HepG2 (cell line): ENCODE data around the gene HOXA4. TPM values are rescaled to one million over a fixed set of nuclear protein-coding genes. Genes with fewer than 3 reads are reported as not detected.

Source experiments
- ATAC-seq: fragments of 200-7000 bp; cut with Tn5 transposase; 3 replicates; pipeline ENCODE4 v1.9.1; 2020; ENCODE audit warnings: mild to moderate bottlenecking, moderate library complexity
- BruUV-seq: library from RNA; stranded (reverse); fragments of 400-500 nt; replicated peaks from 2 replicates; lab custom pipeline; 2021; lab: Mats Ljungman, UMichigan
- CTCF ChIA-PET: fragments of 300-600 bp; formaldehyde crosslinking; extraction: SDS; loops from one replicate; lab custom pipeline; 2021; ENCODE audit warnings: low total read pairs, inconsistent platforms, low intra/inter-chr PET ratio; lab: Yijun Ruan, JAX
- POLR2A ChIA-PET: fragments of 350-600 bp; sonication (Branson Sonifier 250); formaldehyde crosslinking; loops from one replicate; lab custom pipeline; 2020; ENCODE audit warnings: antibody characterized with exemption, inconsistent platforms; lab: Yijun Ruan, JAX
- DNase-seq: peaks from one replicate; pipeline ENCODE4 v3.0.0-alpha.2; 2015; ENCODE audit warnings: low spot score
- FAIRE-seq: peaks from 3 replicates; lab custom pipeline; 2011; peaks lifted over from hg19 to GRCh38; lab: Jason Lieb, UNC
- H2AFZ ChIP-seq: one replicate; pipeline ENCODE4 v1.6.1; 2011; ENCODE audit warnings: low read length, inconsistent platforms
- H3K27ac ChIP-seq: fragments of 300-600 bp; 3 replicates; pipeline ENCODE4 v1.8.0; 2011; ENCODE audit warnings: mixed run types, mild to moderate bottlenecking, mixed read lengths, low read length, inconsistent platforms; ENCODE audit not compliant: insufficient read depth; ENCODE audit errors: extremely low read length
- H3K27me3 ChIP-seq, 2 experiments: fragments of 200-600 bp in 1 of 2; 2 replicates in 1 of 2; 3 replicates in 1 of 2; pipeline versions ENCODE4 v1.6.0 to v1.8.0; 2011; ENCODE audit warnings: low read length in 2 of 2, mild to moderate bottlenecking in 2 of 2, moderate library complexity in 2 of 2, inconsistent platforms in 1 of 2; ENCODE audit not compliant: insufficient read depth in 2 of 2, control insufficient read depth in 1 of 2
- H3K36me3 ChIP-seq, 2 experiments: fragments of 200-600 bp in 1 of 2; replicated peaks in 1 of 2; 2 replicates in 1 of 2; 3 replicates in 1 of 2; pipeline versions ENCODE4 v1.5.1 to v1.8.0; 2011; ENCODE audit warnings: low read length in 2 of 2, inconsistent platforms in 1 of 2; ENCODE audit not compliant: insufficient read depth in 2 of 2, control insufficient read depth in 1 of 2
- H3K4me1 ChIP-seq: 2 replicates; pipeline ENCODE4 v1.5.1; 2012; ENCODE audit warnings: low read length, inconsistent platforms; ENCODE audit not compliant: insufficient read depth
- H3K4me2 ChIP-seq: 2 replicates; pipeline ENCODE4 v1.6.0; 2011; ENCODE audit warnings: low read depth, low read length, inconsistent platforms
- H3K4me3 ChIP-seq, 3 experiments: fragments of 200-600 bp in 1 of 3; sonication (generic), shearing (Covaris generic) in 1 of 3; replicated peaks in 1 of 3; 2 replicates each; pipeline ENCODE4 v1.5.1; 2011 to 2016; ENCODE audit warnings: low read length in 3 of 3, inconsistent platforms in 2 of 3, low read depth in 2 of 3, mild to moderate bottlenecking in 2 of 3, control low read depth in 1 of 3, mixed read lengths in 1 of 3; ENCODE audit not compliant: insufficient read depth in 1 of 3
- H3K79me2 ChIP-seq: one replicate; pipeline ENCODE4 v1.6.1; 2011; ENCODE audit warnings: low read length, inconsistent platforms; ENCODE audit not compliant: insufficient read depth
- H3K9ac ChIP-seq: 2 replicates; pipeline ENCODE4 v1.6.0; 2011; ENCODE audit warnings: mild to moderate bottlenecking, low read depth, low read length, inconsistent platforms; ENCODE audit not compliant: insufficient read depth
- H3K9me3 ChIP-seq: 2 replicates; pipeline ENCODE4 v1.5.1; 2012; ENCODE audit warnings: mild to moderate bottlenecking, low read length
- H4K20me1 ChIP-seq: 2 replicates; pipeline ENCODE4 v1.6.0; 2011; ENCODE audit warnings: inconsistent platforms, mild to moderate bottlenecking, low read length, moderate library complexity; ENCODE audit not compliant: insufficient read depth
- AGO2 ChIP-seq: fragments of 200-400 bp; formaldehyde crosslinking; optimal IDR thresholded peaks from 2 replicates; pipeline ENCODE3; 2017; ENCODE audit warnings: mild to moderate bottlenecking, low read depth, low read length, moderate library complexity
- GRHL1 ChIP-seq: sonication (generic); formaldehyde crosslinking; conservative IDR thresholded peaks from 2 replicates; pipeline ENCODE4 v1.8.0; 2022; ENCODE audit warnings: missing genetic modification reagents
- HNRNPLL ChIP-seq: fragments of 200-400 bp; formaldehyde crosslinking; IDR thresholded peaks from 2 replicates; pipeline ENCODE4 v1.6.1; 2017; ENCODE audit warnings: mild to moderate bottlenecking, low read depth, low read length; ENCODE audit not compliant: poor library complexity, severe bottlenecking
- KDM2A ChIP-seq: sonication (generic); formaldehyde crosslinking; IDR thresholded peaks from 2 replicates; pipeline ENCODE4 v1.4.0; 2020; ENCODE audit warnings: low read depth, missing genetic modification reagents, borderline replicate concordance
- MIXL1 ChIP-seq: IDR thresholded peaks from 2 replicates; pipeline ENCODE4 v1.6.1; 2016
- MLX ChIP-seq: IDR thresholded peaks from 2 replicates; pipeline ENCODE4 v1.6.1; 2016
- POLR2AphosphoS5 ChIP-seq: IDR thresholded peaks from 2 replicates; pipeline ENCODE4 v1.6.1; 2012; ENCODE audit warnings: low read depth, low read length
- RBFOX2 ChIP-seq: fragments of 200-400 bp; formaldehyde crosslinking; IDR thresholded peaks from 2 replicates; pipeline ENCODE4 v1.6.1; 2017; ENCODE audit warnings: low read depth, mild to moderate bottlenecking, low read length
- SAP130 ChIP-seq: IDR thresholded peaks from 2 replicates; pipeline ENCODE4 v1.6.1; 2016; ENCODE audit warnings: low read depth
- TFDP2 ChIP-seq: sonication (generic); formaldehyde crosslinking; IDR thresholded peaks from 2 replicates; pipeline ENCODE4 v1.4.0; 2020; ENCODE audit warnings: missing genetic modification reagents
- TFE3 ChIP-seq: IDR thresholded peaks from 2 replicates; pipeline ENCODE4 v1.6.1; 2016
- UBTF ChIP-seq: sonication (generic); formaldehyde crosslinking; IDR thresholded peaks from 2 replicates; pipeline ENCODE4 v1.4.0; 2020; ENCODE audit warnings: mild to moderate bottlenecking, missing genetic modification reagents
- ZNF552 ChIP-seq: sonication (generic); formaldehyde crosslinking; IDR thresholded peaks from 2 replicates; pipeline ENCODE4 v1.9.0; 2022; ENCODE audit warnings: missing genetic modification reagents, mild to moderate bottlenecking, borderline replicate concordance
- WGBS: methylation state at CpG from one replicate; pipeline ENCODE4 v1.1.6; 2017; ENCODE audit warnings: low lambda C conversion rate; 5-methylcytosine and 5-hydroxymethylcytosine counted together
- in situ Hi-C: cut with HindIII; loops from 2 replicates; pipeline ENCODE4 v1.10.0; 2017; ENCODE audit warnings: low pct_unique_long_range_greater_than_20kb; ENCODE audit not compliant: extremely low pct_ligation_motif_present
- intact Hi-C: fragments of 100-400 bp; cut with micrococcal nuclease; formaldehyde crosslinking; loops from one replicate; pipeline ENCODE4 v1.10.0; 2022; ENCODE audit not compliant: unreplicated experiment
- polyA plus RNA-seq, 8 experiments: library from polyadenylated mRNA; depleted of rRNA in 3 of 8; stranded (reverse) in 7 of 8; unstranded in 1 of 8; fragments of >200 nt; fragmentation: Illumina TruSeq in 4 of 8; extraction: Trizol in 4 of 8; gene quantifications; 2 replicates each; pipeline versions ENCODE4 v1.2.1 to v1.2.3, GENCODE V29; 2011 to 2016; ENCODE audit warnings: low read depth in 4 of 8, missing spikeins in 1 of 8, mixed read lengths in 1 of 8; ENCODE audit not compliant: insufficient read depth in 1 of 8
- total RNA-seq, 5 experiments: library from RNA; depleted of rRNA; stranded (reverse); fragments of >200 nt; fragmentation: Illumina TruSeq; extraction: Trizol; gene quantifications; 2 replicates each; pipeline ENCODE4 v1.2.3, GENCODE V29; 2016; ENCODE audit warnings: low read depth in 1 of 5
- TF ChIP-seq, protein P1 (sequence below): IDR thresholded peaks from 2 replicates; pipeline ENCODE4 v1.6.1; 2012; ENCODE audit warnings: inconsistent platforms

HOXA4 gene
- total and polyA plus RNA-seq, 2 of the 13 experiments (the other 11 are each of a cell fraction or from before 2014, with no cell fraction given), result 2.4 to 5.4 TPM

GRCh38 chr7:27143023-27143949 is 12.7 kb upstream of the HOXA4 start, which contains the start of gene HOXA5:
Gene HOXA5 (minus strand): TSS chr7:27143681. CDS start chr7:27143607, 74 bp downstream.
- DNase-seq, result peak; percentile 90
- Histone ChIP-seq H4K20me1 (no peaks in the 10 kb centered on the region), H3K4me3 (peak within 1 kb of the TSS; percentile 70 to 79 (median 76)), H3K4me2 (peak within 1 kb of the TSS; percentile 70), H3K9ac (peak within 1 kb of the TSS; percentile 67), H3K36me3 (no peaks in the 10 kb centered on the region; a peak in 2 of 5 replicates), H3K27me3 (no peaks in the 10 kb centered on the region), H3K9me3 (no peaks in the 10 kb centered on the region), H2AFZ (peak within 1 kb of the TSS; percentile 67), H3K79me2 (no peaks in the 10 kb centered on the region), H3K27ac (peak within 1 kb of the TSS; percentile 60), H3K4me1 (peaks cover 12% of the 10 kb centered on the region)
- BruUV-seq, result TSS peak; percentile 64
- peak; percentile 74 for ATAC-seq
- peak; percentile 80 for FAIRE-seq
- in situ Hi-C loops (no loop called here), intact Hi-C loops (loop anchor here (5.0 kb wide), 1 partner anchor 766 kb away; no protein-coding TSS in a partner anchor)
- 69% methylated on average over 43 of the region's 86 CpGs for WGBS
- CTCF ChIA-PET, result interaction anchor here (1.3 to 1.8 kb wide), 3 partner anchors 290 to 457 kb away, joined by 4 to 14 read pairs (median 9); no protein-coding TSS in a partner anchor
- POLR2A ChIA-PET, result interaction anchor here (1.0 to 2.7 kb wide), 7 partner anchors 12 to 456 kb away, joined by 3 to 13 read pairs (median 4); partner anchors contain the start of genes HOXA4 and SKAP2
- TF ChIP-seq, protein P1, sequence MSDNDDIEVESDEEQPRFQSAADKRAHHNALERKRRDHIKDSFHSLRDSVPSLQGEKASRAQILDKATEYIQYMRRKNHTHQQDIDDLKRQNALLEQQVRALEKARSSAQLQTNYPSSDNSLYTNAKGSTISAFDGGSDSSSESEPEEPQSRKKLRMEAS, result peak; percentile 60
- TF ChIP-seq MIXL1 (peak; percentile 17; the same call in 1 of the 2 replicates), POLR2AphosphoS5 (peak; percentile 34; the same call in 1 of the 2 replicates), UBTF (CRISPR knock-in tag) (peak; percentile 44; the same call in 1 of the 2 replicates), AGO2 (peak; percentile 72), KDM2A (0 out of 2 replicates have a peak, but pooled peaks have one; percentile 28), RBFOX2 (peak; percentile 71), MLX (CRISPR knock-in tag) (peak; percentile 52; the same call in 1 of the 2 replicates), TFDP2 (CRISPR knock-in tag) (peak; percentile 25; the same call in 1 of the 2 replicates), GRHL1 (CRISPR knock-in tag) (no peak), TFE3 (CRISPR knock-in tag) (peak; percentile 16; the same call in 1 of the 2 replicates), ZNF552 (no peak), SAP130 (peak; percentile 58), HNRNPLL (peak; percentile 98)
